ENCODE measurements around the gene USP10.
A peak's percentile ranks its signal among the peaks of the same experiment; 100 is the strongest.
"Not testable (repeated sequence)": the region's sequence is repeated elsewhere in the genome, so short reads cannot be mapped to it uniquely, and the experiment has no call there.

The USP10 gene

DNA sequence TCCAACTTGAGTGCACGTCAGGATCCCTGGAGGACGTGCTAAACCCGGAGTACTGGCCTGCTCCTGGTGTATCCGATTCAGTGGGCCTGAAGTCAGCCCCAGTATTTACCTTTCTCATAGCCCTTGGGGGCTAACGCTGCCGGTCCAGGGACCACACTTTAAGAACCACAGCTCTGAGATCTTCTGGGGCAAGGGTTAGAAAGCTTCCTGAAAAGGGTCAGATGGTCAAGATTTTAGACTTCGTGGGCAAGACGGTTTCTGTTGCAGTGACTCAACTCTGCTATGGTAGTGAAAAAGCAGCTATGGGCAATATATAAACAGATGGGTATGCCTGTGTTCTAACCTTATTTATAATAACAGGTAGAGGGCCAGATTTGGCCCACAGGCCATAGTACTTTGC lies 14.6 kb upstream of the USP10 start:
- TF ChIP-seq, protein P1, sequence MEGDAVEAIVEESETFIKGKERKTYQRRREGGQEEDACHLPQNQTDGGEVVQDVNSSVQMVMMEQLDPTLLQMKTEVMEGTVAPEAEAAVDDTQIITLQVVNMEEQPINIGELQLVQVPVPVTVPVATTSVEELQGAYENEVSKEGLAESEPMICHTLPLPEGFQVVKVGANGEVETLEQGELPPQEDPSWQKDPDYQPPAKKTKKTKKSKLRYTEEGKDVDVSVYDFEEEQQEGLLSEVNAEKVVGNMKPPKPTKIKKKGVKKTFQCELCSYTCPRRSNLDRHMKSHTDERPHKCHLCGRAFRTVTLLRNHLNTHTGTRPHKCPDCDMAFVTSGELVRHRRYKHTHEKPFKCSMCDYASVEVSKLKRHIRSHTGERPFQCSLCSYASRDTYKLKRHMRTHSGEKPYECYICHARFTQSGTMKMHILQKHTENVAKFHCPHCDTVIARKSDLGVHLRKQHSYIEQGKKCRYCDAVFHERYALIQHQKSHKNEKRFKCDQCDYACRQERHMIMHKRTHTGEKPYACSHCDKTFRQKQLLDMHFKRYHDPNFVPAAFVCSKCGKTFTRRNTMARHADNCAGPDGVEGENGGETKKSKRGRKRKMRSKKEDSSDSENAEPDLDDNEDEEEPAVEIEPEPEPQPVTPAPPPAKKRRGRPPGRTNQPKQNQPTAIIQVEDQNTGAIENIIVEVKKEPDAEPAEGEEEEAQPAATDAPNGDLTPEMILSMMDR (IDR thresholded peaks at IDR 0.05; ENCODE audit: insufficient read depth, low read depth, low read length, missing control alignments) = no peak
- no peak for DNase-seq (ENCODE audit: low read depth)
- no peak overlapping the region for H3K4me3 ChIP-seq (ENCODE audit: low read length)

DNA sequence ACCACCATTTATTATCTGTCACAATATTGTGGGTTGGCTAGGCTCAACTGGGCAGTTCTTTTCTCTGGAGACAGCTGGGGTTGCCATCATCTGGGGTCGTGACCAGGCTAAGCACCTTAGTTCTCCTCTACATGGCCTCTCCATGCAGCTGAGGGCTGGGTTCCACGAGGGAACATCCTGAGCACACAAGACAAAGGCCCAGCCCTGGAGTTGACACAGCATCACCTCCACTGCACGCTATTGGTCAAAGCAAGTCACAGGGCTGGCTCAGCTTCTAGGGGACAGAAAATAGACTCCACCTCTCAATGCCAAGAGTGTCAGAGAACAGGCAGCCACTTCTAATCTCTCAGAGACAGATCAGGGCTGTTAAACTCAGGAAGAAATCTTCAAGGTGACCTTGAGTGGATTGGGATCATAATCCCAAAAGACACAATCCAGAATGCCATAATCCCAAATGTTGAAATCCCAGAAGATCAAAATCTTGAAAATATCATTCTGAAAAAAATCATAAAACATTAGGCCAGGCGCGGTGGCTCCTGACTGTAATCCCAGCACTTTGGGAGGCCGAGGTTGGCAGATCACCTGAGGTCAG lies 13.0 kb upstream of the USP10 start:
- TF ChIP-seq, protein P1 (IDR thresholded peaks at IDR 0.05; ENCODE audit: insufficient read depth, low read depth, low read length, missing control alignments) = no peak
- no peak for DNase-seq (ENCODE audit: low read depth)

DNA sequence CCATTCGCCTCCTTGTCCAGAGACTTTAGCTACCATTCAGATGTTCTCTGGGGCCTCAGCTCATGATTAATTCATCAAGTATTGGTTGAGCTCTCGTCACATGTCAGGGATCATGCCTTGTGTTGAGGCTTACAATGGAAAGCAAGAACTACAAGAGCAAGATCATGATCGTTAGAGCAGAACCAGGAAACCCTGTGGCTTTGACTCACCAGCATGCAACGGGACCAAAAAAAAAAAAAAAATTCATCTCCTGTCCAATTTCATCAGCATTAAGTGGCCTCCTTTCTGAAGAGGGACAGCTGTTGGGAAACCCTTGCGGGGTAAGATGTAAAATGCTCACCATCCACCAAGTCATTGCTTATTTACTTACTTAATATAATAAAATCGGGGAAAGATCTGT lies 12.1 kb upstream of the USP10 start:
- TF ChIP-seq, protein P1 (IDR thresholded peaks at IDR 0.05; ENCODE audit: insufficient read depth, low read depth, low read length, missing control alignments) = no peak
- no peak overlapping the region for H3K4me3 ChIP-seq (ENCODE audit: low read length)
- peak; percentile 92 for DNase-seq (ENCODE audit: low read depth)

More for the DNA sequence above, 13.0 kb upstream of the USP10 start:
- no peak overlapping the region for H3K4me3 ChIP-seq (ENCODE audit: low read length)

DNA sequence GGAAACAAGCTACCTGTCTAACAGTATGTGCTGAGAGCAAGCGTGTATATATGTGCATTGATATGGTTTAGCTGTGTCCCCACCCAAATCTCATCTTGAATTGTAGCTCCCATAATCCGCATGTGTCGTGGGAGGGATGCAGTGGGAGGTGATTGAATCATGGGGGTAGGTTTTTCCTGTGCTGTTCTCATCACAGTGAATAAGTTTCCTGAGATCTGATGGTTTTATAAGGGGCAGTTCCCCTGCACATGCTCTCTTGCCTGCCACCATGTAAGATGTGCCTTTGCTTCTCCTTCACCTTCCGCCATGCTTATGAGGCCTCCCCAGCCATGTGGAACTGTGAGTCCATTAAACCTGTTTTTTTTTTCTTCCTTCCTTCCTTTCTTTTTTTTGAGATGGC lies 11.6 kb upstream of the USP10 start:
- not testable (repeated sequence) for H3K4me3 ChIP-seq (ENCODE audit: low read length); DNase-seq (ENCODE audit: low read depth)

DNA sequence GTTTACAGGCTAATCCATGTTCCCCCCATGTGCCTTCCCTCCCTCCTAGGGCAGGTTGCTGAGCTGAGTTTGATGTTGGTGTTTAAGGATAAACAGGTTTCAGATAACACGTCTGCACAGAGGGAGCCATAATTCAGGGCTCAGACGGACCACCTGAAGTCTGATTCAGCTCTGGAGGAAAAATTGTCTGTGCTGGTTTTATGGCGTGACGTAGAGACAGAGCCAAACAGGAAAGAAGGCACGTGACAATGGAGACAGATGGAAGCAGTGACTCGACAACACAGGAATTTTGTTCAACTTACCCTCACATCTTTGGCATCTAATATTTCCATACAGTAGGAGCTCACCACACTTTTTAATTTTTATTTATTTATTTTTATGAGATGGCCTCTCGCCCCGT lies 10.7 kb upstream of the USP10 start:
- TF ChIP-seq, protein P1 (IDR thresholded peaks at IDR 0.05; ENCODE audit: insufficient read depth, low read depth, low read length, missing control alignments) = no peak
- no peak overlapping the region for H3K4me3 ChIP-seq (ENCODE audit: low read length)
- peak; percentile 77 for DNase-seq (ENCODE audit: low read depth)

DNA sequence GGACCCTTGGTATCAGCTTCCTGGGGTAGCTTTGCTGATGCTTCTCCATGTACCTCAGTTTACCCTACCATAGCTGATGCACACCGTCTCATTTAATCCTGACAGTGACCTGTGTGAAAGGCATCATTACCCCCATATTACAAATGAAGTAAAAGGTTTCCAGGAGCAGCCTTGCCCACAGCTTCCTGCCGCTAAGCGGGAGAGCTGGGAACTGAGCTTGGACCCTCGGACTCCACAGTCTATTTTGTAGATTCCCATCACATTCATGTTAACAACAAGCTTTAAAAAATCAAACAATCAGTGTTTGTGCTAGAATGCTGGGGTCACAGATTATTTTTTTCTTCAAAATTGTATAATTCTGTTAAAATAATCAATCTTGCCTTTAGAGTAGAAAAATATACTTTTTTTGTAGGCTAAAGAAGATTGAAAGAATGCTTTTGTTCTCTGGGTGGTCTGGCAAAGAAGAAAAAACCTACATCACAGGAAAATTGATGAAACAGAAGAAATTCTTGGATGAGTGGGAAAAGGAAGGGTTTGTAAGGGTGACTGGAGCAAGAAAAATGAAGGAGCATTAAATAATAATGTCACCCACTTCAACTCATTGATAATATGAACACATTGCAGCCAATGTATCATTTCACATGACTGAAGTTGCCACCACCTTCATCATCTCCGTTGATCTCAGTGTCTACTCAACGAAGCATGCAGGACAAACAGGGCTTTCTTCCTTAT lies 9.5 kb upstream of the USP10 start:
- no peak for DNase-seq (ENCODE audit: low read depth)
- TF ChIP-seq, protein P1 (IDR thresholded peaks at IDR 0.05; ENCODE audit: insufficient read depth, low read depth, low read length, missing control alignments) = no peak
- H3K4me3 ChIP-seq (ENCODE audit: low read length) = no peak overlapping the region

DNA sequence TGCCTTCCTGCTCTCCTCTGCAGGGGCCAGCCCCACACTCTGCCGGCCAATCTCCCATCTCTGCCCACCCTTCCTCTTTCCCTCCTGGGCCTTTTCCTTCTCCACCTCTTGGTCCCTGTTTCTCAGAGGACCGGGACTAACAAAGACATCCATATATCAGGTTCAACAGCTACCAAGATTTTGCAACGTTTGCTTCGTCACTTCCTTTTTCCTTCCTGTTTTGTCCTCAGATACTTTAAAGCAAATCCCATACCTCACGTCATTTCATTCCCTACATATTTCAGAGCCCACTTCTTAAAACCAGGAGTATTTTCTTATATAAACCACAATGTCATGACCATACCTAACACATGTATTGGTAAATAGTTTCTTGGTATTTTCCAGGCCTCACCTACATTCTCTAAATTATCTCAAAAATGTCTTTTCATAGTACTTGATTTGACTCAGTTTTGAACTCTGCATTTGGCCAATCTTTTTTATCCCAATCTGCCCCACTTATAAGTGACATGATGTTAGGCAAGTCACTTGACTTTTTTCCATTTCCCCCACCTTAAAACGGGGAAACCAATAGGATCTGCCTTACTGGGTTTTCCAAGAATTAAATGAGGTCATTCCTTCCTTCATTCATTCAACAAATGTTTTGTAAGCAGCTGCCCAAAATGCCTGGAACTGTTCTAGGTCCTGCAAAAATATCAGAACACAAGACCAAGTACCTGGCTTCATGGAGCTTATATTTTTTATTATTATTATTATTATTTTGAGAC lies 7.2 kb upstream of the USP10 start:
- TF ChIP-seq, protein P1 (IDR thresholded peaks at IDR 0.05; ENCODE audit: insufficient read depth, low read depth, low read length, missing control alignments) = no peak
- no peak overlapping the region for H3K4me3 ChIP-seq (ENCODE audit: low read length)
- peak; percentile 30 for DNase-seq (ENCODE audit: low read depth)

DNA sequence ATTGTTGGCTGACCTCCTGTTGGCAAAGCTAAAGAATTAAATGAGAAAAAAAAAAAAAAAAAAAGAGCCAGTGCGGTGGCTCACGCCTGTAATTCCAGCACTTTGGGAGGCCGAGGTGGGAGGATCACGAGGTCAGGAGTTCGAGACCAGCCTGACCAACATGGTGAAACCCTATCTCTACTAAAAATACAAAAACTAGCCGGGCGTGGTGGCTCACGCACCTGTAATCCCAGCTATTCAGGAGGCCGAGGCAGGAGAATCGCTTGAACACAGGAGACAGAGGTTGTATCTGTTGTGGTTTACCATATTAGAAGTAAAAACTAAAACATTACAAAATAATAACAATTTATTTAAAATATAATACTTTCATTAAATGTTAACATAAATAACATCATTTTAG lies 5.9 kb upstream of the USP10 start:
- not testable (repeated sequence) for H3K4me3 ChIP-seq (ENCODE audit: low read length); DNase-seq (ENCODE audit: low read depth)

All from epithelial cell of esophagus (primary cell).